ENCODE results near the gene HNF1A.

HNF1A gene

GRCh38 chr12:120956579-120957300 is 21.6 kb upstream of the HNF1A start:
- DNase-seq (ENCODE audit: low read depth in 2 of 3, low spot score in 1 of 3): no peak

DNA sequence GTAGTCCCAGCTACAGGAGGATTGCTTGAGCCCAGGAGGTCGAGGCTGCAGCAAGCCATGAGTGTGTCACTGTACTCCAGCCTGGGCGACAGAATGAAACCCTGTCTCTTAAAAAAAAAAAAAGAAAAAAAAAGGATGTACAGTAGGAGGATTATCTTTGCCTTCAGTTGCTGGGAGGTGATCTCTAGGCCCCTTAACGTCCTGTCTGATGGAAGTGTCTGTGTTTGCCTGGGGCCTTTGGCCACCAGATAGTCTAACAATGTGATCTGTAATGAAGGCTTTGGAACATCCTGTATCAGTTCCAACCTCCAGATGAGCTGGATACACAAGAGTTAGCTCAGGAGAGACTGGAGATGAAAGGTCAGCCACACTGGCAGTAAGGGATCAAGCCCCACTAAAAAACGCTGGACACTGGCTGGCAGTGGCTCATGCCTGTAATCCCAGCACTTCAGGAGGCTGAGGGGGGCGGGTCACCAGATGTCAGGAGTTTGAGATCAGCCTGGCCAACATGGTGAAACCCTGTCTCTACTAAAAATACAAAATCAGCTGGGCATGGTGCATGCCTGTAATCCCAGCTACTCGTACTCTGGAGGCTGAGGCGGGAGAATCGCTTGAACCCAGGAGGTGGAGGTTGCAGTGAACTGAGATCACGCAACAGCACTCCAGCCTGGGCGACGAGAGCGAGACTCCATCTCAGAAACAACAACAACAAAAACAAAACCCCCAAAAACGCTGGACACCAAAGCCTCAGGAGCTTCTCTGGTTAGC is 19.0 kb upstream of the HNF1A start:
- DNase-seq (ENCODE audit: low read depth in 2 of 3, low spot score in 1 of 3): no peak

- peak; percentile 6 to 28 (median 12) for DNase-seq (ENCODE audit: low read depth in 2 of 3, low spot score in 1 of 3)
These were observed 17.7 kb upstream of the HNF1A start for GRCh38 chr12:120960657-120961056.

DNA sequence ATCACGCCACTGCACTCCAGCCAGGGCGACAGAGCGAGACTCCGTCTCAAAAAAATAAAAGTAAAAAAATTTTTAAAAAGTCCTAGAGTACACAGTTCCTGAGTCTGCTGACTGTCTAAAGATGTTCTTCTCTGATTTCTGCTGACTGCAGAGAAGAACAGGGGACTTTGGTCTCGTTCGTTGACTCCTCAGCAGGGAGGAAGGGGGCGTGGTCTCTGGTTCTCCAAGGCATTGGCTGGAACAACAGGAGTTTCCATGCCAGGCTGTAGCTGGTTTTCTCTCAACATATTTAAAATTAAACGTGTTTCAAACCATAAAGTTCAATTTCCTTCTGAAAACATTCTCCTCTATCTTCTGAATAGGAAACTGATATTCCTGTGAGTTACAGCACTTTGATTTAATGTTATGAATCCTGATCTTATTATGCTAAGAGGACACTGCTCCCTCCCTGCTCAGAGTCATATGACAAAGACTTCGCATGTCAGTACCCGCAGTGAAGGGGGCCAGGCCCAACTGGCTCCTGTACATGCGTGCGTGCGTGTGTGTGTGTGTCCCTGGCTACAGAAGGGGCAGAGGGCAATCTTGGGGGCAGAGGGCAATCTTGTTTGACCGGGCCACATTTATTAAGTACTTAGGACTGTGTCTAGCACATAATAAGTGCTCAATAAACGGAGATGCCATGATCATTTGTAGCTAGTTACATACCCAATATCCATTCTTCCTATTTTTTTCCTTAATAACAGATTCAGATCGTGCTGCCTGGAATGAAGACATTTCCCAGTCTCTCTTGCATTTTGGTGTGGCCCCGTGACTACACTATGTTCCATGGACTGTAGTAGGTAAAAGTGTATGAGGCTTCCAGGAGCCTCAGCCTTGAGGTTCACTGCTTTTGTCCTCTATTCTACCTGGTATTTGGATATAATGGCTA is 16.5 kb upstream of the HNF1A start:
- DNase-seq (ENCODE audit: low read depth in 2 of 3, low spot score in 1 of 3): no peak

DNA sequence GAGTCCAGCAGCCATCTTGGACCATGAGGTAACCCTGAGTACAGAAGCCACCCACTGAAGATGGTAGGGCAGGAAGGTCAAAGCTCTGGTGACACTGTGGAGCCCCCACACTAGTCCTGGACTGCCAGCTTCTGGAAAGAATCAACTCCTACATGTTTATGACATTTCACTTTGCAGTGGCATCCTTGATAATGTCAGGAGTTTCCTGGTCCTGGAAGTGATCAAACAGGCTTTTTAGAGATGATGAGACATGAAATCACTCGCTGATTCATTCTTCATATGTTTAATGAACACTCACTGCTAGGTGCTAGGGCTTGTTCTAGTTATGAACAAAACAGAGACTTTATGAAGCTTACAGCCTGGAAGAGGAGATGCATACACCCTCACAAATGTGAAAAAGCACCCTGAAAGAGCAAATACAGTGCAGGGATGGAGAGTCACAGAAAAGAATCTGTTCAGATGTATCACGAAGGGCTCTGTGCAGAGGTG is 15.8 kb upstream of the HNF1A start:
- DNase-seq (ENCODE audit: low read depth in 2 of 3, low spot score in 1 of 3): no peak

DNA sequence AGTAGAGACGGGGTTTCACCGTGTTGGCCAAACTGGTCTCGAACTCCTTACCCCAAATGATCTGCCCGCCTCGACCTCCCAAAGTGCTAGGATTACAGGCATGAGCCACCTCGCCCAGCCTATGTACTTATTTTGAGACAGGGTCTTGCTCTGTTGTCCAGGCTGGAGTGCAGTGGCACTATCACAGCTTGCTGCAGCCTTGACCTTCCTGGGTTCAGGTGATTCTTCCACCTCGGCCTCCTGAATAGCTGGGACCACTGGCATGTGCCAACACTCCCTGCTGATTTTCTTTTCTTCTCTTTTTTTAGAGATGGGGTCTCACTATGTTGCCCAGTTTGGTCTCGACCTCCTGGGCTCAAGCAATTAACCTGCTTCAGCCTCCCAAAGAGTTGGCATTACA is 14.0 kb upstream of the HNF1A start:
- DNase-seq (ENCODE audit: low read depth in 2 of 3, low spot score in 1 of 3): no peak

DNA sequence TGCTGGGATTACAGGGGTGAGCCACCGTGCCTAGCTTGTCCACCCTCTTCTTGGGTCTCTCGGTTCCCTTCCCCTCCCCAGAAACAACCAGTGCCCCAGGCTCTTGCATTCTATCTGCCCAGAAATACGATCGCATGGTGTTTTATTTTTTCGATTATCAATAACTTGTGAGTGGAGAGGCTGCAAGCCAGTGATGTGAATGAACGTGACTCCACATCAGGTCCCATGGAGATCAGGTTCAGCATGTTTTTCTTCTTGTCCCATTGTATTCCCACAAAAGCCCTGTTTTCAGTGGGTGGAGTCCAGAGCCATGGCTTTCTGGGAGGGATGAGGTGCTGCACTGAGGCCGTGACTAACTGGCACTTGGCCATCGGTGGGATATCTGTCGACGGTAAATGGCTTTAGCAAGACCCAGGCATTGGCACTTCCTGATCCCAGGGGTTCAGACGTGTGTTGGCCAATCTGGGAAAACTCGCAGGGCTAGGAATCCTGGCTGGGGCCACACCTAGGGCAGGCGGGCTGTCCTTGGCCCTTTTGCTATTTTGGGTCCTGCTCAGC is 12.7 kb upstream of the HNF1A start:
- no peak for DNase-seq (ENCODE audit: low read depth in 2 of 3, low spot score in 1 of 3)

GRCh38 chr12:120970310-120970709 is 8.0 kb upstream of the HNF1A start:
- no peak for DNase-seq (ENCODE audit: low read depth in 2 of 3, low spot score in 1 of 3)

DNA sequence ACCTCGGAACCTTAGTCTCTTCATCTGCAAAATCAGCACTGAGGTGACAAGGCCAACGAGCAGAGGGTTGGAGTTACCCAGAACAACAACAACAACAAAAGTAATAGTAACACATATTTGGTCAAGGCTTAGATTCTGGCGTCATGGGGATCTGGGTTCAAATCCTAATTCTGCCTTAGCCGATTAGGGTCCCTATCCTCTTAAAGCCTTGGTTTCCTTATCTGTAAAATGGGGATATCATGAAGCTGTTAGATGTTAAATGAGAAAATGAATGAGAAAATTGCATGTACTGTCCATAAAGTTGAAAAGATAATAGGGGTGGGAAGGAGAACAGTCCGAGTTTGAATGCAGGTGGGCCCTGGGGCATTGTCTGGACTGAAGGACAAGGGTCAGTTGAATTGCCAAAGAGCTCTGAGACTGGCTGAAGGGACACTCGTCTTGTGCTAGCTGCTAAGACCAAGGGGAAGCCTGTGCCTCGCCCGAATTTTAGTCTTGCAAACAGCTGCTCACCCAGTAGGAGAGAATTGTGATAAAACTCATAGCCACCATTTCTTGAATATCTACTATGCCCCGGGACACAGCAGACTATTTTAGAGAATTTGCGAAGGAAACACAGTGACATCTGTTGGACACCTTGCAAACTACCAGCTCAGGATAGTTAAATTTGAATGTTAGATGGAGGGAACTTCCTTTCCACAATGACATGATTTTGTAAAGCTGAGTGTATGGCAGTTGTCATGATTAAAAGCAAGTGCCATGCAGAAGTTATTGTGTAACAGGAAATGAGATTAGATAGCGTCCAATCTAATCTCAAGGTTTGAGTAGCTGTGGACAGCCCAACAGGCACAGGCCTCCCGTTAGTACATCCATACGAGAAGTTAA is 6.8 kb upstream of the HNF1A start:
- peak in 1 of 3 donors; percentile 40 for DNase-seq (ENCODE audit: low read depth in 2 of 3, low spot score in 1 of 3)

GRCh38 chr12:120972870-120973543 is 5.3 kb upstream of the HNF1A start:
- no peak for DNase-seq (ENCODE audit: low read depth in 2 of 3, low spot score in 1 of 3)

DNA sequence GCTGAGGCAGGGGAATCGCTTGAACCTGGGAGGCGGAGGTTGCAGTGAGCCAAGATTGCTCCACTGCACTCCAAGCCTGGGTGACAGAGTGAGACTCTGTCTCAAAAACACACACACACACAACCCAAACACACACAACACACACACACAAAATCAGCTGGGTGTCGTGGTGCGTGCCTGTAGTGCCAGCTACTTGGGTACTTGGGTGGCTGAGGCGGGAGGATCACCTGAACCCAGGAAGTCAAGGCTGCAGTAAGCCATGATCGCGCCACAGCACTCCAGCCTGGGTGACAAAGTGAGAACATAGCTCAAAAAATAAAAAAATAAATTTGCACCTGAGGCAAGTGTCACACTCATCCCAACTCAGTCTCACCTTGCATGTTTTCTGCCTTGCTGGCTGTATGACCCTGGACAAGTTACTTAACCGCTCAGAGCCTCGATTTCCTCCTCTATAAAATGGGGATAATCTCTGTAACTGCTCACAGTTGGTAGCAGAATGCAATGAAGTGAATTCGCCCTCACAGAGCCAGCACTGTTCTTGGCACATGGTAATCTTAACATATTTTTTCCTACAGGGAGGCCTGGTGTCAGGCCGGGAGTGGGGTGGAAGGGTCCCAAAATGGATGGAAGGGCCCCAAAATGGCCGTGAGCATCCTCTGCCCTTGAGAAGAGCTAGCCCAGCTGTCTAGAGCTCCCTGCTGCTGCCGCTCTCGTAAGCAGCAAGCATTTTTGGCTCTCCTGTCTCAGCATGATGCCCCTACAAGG is 630 bp upstream of the HNF1A start:
- DNase-seq (ENCODE audit: low read depth in 2 of 3, low spot score in 1 of 3): no peak

- DNase-seq (ENCODE audit: low read depth in 2 of 3, low spot score in 1 of 3): no peak
These were observed 998 bp downstream of the HNF1A start for GRCh38 chr12:120979220-120979861.

DNA sequence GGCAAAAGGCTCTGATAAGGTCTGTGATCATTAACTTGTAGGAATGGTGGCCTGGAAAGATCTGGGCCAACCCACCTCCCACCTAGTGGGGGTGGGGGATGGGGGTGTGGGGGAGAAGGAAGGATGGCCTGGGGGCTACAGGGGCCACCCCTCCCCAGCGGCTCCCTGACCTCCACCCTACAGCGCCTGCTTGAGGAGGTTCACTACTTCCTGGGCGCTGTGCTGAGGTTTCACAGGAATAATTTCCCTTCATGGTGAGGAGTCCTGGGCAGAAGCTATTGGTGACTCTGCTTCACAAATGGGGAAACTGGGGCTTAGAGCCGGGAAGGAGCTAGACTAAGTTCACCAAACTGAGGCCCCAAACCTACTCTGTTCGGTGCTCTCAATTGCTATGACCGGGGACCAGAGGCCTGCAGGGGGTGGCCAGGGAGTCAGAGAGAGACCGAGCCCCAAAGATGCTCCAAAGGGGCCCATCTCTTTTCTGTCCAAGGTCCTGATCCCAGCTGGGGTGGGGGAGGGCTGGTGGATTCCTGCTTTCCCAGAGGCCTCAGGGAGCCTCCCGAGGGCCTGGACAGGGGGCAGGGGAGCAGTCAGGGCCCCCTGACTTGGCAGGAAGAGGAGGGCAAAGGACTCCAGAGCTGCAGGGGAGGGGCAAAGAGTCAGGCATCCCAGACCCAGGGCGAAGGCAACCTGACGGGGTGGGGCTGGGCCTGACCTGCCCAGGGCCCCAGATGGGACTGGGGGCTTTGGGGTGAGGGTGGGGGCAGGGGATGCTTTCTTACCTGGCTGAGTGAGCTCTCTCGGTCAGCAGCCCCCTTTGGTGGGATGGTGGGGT is 1.7 kb downstream of the HNF1A start:
- no peak for DNase-seq (ENCODE audit: low read depth in 2 of 3, low spot score in 1 of 3)

GRCh38 chr12:120980800-120981368 is 2.5 kb downstream of the HNF1A start:
- DNase-seq (ENCODE audit: low read depth in 2 of 3, low spot score in 1 of 3): no peak

DNA sequence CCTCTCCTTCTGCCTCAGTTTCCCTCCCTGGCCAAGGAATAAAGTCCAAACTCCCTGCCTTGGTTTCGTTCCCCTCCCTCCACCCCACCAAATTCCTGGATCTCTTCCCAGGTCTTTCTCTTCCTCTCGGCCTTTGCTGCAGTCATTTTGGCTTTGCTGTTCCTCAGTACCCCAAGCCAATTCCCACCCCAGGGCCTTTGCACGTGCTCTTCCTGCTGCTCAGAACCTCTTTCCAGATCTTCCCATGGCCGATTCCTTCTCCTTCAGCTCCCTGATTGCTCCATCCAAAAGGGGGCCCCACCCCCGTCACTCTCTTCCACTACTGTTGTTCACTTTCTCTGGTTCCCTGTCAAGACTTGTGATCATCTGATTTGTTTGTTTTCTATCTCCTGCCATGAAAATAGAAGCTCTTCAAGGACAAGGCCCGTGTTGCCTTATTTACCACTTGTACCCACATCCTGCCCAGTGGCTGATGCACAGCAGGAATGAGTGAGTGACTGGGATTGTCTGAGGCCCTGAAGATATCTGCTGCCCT is 3.1 kb downstream of the HNF1A start:
- no peak for DNase-seq (ENCODE audit: low read depth in 2 of 3, low spot score in 1 of 3)

- DNase-seq (ENCODE audit: low read depth in 2 of 3, low spot score in 1 of 3): no peak
These were observed 4.3 kb downstream of the HNF1A start for GRCh38 chr12:120982659-120983058.

DNA sequence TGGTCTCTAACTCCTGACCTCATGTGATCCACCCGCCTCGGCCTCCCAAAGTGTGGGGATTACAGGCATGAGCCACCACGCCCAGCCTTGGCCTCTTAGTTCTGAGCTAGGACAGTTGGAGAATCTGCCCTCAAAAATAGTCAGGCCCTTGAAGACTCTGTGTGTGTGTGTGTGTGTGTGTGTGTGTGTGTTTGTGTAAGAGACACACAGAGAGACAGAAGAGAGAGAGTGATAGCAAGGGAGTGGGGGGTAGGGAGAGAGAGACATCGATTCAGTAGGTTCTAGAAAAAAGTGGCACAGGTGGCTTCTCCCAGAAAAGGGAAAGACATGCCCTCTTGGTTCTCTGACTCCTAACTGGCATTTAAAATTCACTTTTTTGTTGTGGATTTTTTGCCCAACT is 5.4 kb downstream of the HNF1A start:
- no peak for DNase-seq (ENCODE audit: low read depth in 2 of 3, low spot score in 1 of 3)
